Thyroid gland (tissue), 4 donors: ENCODE results near the gene NOS1AP. TPM values are rescaled to one million over a fixed set of nuclear protein-coding genes. Genes with fewer than 3 reads are reported as not detected.
"Not testable (repeated sequence)": the region's sequence is repeated elsewhere in the genome, so short reads cannot be mapped to it uniquely, and the experiment has no call there.

ENCODE experiments used
- DNase-seq, 2 donors: peaks; one replicate each; pipeline ENCODE4 v3.0.0-alpha.2; 2019
- H3K27ac ChIP-seq, 3 donors: fragments of 200-600 bp; sonication (generic); 1 replicate in 2 of 3; 2 replicates in 1 of 3; pipeline ENCODE4 v1.5.1; 2016 to 2019; ENCODE audit warnings: mild to moderate bottlenecking in 1 of 3, moderate library complexity in 1 of 3
- H3K27me3 ChIP-seq: fragments of 200-600 bp; sonication (generic); one replicate; pipeline ENCODE4 v1.5.1; 2019
- H3K36me3 ChIP-seq, 2 donors: fragments of 200-600 bp; sonication (generic); one replicate each; pipeline ENCODE4 v1.5.1; 2016 to 2019
- H3K4me1 ChIP-seq, 2 donors: fragments of 200-600 bp; sonication (generic); one replicate each; pipeline ENCODE4 v1.5.1; 2017 to 2019
- H3K4me3 ChIP-seq, 3 donors: fragments of 200-600 bp; sonication (generic); replicated peaks in 1 of 3; 1 replicate in 2 of 3; 2 replicates in 1 of 3; pipeline ENCODE4 v1.5.1; 2016; ENCODE audit warnings: mild to moderate bottlenecking in 1 of 3
- H3K9me3 ChIP-seq: fragments of 200-600 bp; sonication (generic); one replicate; pipeline ENCODE4 v1.5.1; 2017
- CTCF ChIP-seq, 6 experiments: fragments of 200-600 bp in 3 of 6; fragments of 450-650 bp in 3 of 6; sonication (generic) in 3 of 6; IDR thresholded peaks; one replicate each; pipeline ENCODE4 v1.5.1; 2016 to 2019; ENCODE audit warnings: antibody characterized with exemption in 6 of 6, mild to moderate bottlenecking in 2 of 6, inconsistent platforms in 1 of 6, moderate library complexity in 1 of 6
- POLR2A ChIP-seq, 2 donors: fragments of 450-650 bp; IDR thresholded peaks; one replicate each; pipeline ENCODE4 v1.6.1; 2017; ENCODE audit warnings: antibody characterized with exemption in 2 of 2, mild to moderate bottlenecking in 2 of 2, moderate library complexity in 1 of 2
- WGBS, 2 donors: methylation state at CpG; one replicate each; pipeline ENCODE4 v1.1.5; 2017; 5-methylcytosine and 5-hydroxymethylcytosine counted together
- intact Hi-C: fragments of 100-400 bp; cut with DNase I; formaldehyde crosslinking; loops from one replicate; pipeline ENCODE4 v1.15.1; 2023
- total RNA-seq, 4 donors: library from RNA; depleted of rRNA; stranded (reverse); fragments of >200 nt; gene quantifications; one replicate each; pipeline ENCODE4 v1.2.3, GENCODE V29; 2016

NOS1AP gene
- total RNA-seq, 4 donors from 2014 or later: 0.40 to 2.2 (median 0.54) TPM

GRCh38 chr1:162195567-162195966, 126.1 kb downstream of the NOS1AP start:
- Histone ChIP-seq H3K4me3 (no peak overlapping the region), H3K27ac (no peak overlapping the region), H3K4me1 (peaks cover 29 to 30% of the 10 kb centered on the region in 2 donors), H3K36me3 (no peaks in the 10 kb centered on the region), H3K27me3 (no peaks in the 10 kb centered on the region), H3K9me3 (no peaks in the 10 kb centered on the region)
- no peak for DNase-seq
- 77 to 79% methylated on average over 4 of the region's 4 CpGs for WGBS, 2 donors
- TF ChIP-seq CTCF (IDR thresholded peaks at IDR 0.05): no peak
- no peak for TF ChIP-seq POLR2A (IDR thresholded peaks at IDR 0.05)
- intact Hi-C loops: no loop called here

- Histone ChIP-seq H3K36me3 (no peaks in the 10 kb centered on the region), H3K27me3 (no peaks in the 10 kb centered on the region), H3K9me3 (no peaks in the 10 kb centered on the region), H3K4me3 (no peak overlapping the region), H3K4me1 (peaks cover 29 to 30% of the 10 kb centered on the region in 2 donors), H3K27ac (no peak overlapping the region)
- TF ChIP-seq POLR2A (IDR thresholded peaks at IDR 0.05): no peak
- no peak for TF ChIP-seq CTCF (IDR thresholded peaks at IDR 0.05)
- intact Hi-C loops: no loop called here
- 80 to 89% methylated on average over 4 of the region's 4 CpGs for WGBS, 2 donors
- DNase-seq: no peak
These were observed 126.9 kb downstream of the NOS1AP start for GRCh38 chr1:162196387-162196786.

DNA sequence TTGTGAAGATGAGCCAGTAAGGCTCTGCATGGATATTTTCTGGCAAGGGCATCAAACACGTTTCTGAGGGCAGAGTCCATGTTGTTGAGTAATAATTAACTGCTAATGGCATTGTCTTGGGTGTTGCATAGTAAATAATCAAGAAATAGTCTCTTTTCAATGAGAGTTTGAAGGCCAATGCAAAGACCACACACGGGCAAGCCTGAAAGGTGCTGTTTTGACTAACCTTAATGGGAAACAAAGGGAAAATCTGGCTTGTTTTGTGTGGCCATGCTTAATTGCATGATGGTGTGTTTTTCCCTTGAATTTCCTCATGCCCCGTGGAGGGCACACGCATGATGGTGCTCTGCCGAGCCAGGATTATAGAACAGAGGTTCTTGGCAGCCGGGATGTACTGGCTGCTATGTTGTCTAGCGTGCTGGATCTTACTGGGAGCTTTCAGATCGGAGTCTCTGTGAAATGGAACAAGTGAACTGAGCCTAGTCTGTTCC, 127.6 kb downstream of the NOS1AP start:
- no peaks in the 10 kb centered on the region for H3K9me3 ChIP-seq
- no peak for DNase-seq
- WGBS, 2 donors: 95% methylated on average over 8 of the region's 8 CpGs
- H3K27ac ChIP-seq: no peak overlapping the region
- TF ChIP-seq POLR2A (IDR thresholded peaks at IDR 0.05): no peak
- TF ChIP-seq CTCF (IDR thresholded peaks at IDR 0.05): no peak
- intact Hi-C loops: no loop called here
- no peaks in the 10 kb centered on the region for H3K27me3 ChIP-seq
- no peaks in the 10 kb centered on the region for H3K36me3 ChIP-seq
- H3K4me3 ChIP-seq: no peak overlapping the region
- H3K4me1 ChIP-seq: peaks cover 25 to 28% of the 10 kb centered on the region in 2 donors

DNA sequence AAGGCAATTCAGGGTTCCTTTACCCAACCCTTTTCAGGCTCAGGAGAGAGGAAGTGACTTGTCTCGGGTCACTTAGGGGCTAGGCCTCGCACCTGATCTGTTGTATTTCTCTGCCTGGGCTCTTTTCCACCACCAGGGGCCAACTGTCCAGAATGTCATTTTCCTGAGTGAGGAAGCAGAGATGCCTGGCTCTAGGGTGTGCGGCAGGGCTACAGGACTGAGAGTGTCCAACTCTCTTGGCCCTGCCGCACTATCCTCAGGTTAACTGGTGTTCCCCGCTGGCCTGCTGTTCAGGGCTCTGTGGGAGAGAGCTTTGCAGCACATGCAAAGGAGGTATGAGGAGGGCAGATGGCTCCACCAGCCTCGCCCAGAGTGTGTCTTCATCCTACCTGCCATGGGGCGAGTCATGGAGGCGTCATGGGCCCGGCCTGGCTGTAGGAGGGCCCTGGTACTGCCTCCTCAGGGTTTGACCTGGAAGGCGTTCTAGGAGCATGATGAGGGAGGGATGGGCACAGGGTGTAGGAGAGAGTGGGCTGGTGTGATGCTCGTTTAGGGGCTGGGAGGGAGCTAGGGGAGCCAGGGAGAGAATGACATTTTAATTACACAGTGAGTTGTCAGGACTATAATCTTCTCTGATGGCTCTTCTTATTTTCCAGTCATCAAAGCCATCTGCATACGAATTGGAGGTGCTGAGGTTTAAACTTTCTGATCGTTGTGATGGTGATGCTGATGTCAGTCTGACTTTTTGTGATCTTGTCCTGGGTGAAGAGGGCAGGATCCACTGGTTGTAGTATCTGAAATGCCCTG, 128.3 kb downstream of the NOS1AP start:
- no peak for TF ChIP-seq POLR2A (IDR thresholded peaks at IDR 0.05)
- TF ChIP-seq CTCF (IDR thresholded peaks at IDR 0.05): no peak
- Histone ChIP-seq H3K4me3 (no peak overlapping the region), H3K9me3 (no peaks in the 10 kb centered on the region), H3K27ac (no peak overlapping the region), H3K27me3 (no peaks in the 10 kb centered on the region), H3K4me1 (peaks cover 18 to 21% of the 10 kb centered on the region in 2 donors), H3K36me3 (no peaks in the 10 kb centered on the region)
- intact Hi-C loops: no loop called here
- no peak for DNase-seq
- WGBS, 2 donors: 82 to 92% methylated on average over 12 to 13 of the region's 13 CpGs

GRCh38 chr1:162200096-162200847, 130.8 kb downstream of the NOS1AP start:
- Histone ChIP-seq H3K4me1 (no peaks in the 10 kb centered on the region), H3K36me3 (no peaks in the 10 kb centered on the region), H3K9me3 (no peaks in the 10 kb centered on the region), H3K27me3 (no peaks in the 10 kb centered on the region), H3K4me3 (no peak overlapping the region), H3K27ac (no peak overlapping the region)
- WGBS, 2 donors: 91 to 95% methylated on average over 5 of the region's 5 CpGs
- DNase-seq: no peak
- TF ChIP-seq CTCF (IDR thresholded peaks at IDR 0.05) (no peak), POLR2A (IDR thresholded peaks at IDR 0.05) (no peak)
- intact Hi-C loops: no loop called here

DNA sequence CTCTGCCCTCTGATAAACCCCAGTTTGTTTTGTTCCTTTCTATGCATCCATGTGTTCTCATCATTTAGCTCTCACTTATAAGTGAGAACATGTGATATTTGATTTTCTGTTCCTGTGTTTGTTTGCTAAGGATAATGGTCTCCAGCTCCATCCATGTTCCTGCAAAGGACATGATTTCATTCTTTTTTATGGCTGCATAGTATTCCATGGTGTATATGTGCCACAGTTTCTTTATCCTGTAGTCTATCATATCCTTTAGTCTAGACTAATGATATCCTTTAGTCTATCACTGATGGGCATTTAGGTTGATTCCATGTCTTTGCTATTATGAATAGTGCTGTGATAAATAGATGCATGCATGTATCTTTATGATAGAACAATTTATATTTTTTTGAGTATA, 131.6 kb downstream of the NOS1AP start:
- DNase-seq, H3K36me3 ChIP-seq, intact Hi-C loops, H3K27ac ChIP-seq, H3K9me3 ChIP-seq, H3K4me3 ChIP-seq, H3K27me3 ChIP-seq, H3K4me1 ChIP-seq: not testable (repeated sequence)
